HTR-8/SVneo (cell line): Measurements from ENCODE around the gene DDX1.
"Not testable (repeated sequence)": the region's sequence is repeated elsewhere in the genome, so short reads cannot be mapped to it uniquely, and the experiment has no call there.

Experiments
- DNase-seq: peaks from one replicate; pipeline ENCODE4 v3.0.0; 2011; ENCODE audit warnings: low spot score, mixed read lengths; ENCODE audit not compliant: insufficient read length
- FAIRE-seq: peaks from 2 replicates; lab custom pipeline; 2011; peaks lifted over from hg19 to GRCh38; lab: Jason Lieb, UNC

The DDX1 gene

DNA sequence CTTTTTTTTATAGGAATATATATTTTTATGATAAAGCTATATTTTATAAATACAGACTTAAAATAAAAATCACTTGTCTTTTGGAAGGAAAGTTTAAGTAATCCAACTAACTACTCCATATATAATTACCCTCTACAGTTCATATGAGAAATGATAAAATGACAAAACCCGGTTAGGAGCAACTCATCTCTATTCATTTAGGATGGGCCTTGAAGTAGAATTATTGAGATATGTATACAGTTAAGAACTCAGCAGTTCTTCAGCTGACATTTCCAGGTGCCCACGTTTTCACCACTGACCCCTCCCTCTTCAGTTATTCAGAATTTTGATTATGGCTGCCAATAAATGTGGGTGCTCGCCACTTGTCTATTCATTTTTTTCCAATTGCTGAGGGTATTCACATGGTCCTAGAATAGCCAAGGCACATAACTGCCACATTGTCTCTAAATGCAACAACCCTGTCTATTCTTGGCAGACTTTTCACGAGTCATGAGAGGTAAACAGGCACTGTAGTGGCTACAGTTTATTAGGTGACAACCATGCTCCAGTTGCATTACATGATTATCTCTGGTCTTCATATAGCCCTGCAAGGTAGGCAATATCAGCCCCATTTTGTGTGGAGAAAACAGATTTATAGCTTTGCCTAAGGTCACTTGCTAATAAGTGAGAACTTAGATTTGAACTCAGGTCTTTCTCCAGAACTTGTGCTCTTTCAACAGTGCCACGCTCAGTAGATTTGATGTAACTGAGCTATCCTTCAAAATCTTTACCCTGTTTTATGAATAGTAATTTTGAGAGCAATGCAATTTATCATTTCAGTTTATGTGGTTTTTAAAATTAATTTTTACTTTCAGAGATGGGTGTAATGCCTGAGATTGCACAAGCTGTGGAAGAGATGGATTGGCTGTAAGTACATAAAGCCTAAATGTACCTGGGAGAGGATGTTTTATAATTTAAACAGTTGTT, 2.9 kb downstream of the DDX1 start:
- DNase-seq (no peak), FAIRE-seq (no peak)

DNA sequence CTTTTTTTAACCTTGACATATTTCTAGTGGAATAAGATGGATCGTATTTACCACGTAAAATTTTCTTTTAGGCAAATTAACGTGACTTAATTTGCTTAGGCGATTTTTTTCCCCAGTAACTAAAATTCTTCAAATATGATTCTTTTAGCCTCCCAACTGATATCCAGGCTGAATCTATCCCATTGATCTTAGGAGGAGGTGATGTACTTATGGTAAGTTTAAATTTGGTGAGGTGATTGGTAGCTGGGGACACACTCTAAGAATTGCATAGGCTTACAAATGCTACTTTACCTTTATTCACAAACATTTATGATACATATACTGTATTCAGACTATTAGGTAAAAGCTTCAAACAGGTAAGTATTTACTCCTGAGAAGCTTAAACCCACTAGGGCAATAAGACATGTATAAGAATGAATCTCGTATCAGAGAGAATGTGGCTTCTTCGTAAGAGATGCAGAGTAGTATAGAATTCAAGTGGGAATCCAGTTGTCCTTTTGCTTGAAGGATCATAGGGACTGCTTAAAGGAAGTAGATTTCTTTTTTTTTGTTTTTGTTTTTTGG, 3.8 kb downstream of the DDX1 start:
- no peak for DNase-seq
- FAIRE-seq = no peak

DNA sequence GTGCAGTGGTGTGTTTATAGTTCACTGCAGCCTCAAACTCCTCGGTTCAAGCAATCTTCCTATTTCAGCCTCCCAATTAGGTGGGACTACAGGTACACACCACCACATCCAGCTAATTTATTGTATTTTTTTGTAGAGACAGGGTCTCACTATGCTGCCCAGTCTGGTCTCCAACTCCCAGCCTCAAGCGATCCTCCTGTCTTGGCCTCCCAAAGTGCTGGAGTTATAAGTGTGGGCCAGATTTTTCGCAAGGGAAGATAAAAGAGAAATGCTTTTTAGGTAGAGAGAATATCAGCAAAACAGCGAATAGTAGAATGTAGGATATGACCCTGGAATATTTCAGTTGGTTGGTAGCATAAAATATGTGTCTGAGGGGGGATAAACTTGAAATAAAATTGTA, 4.3 kb downstream of the DDX1 start:
- FAIRE-seq = no peak
- no peak for DNase-seq

DNA sequence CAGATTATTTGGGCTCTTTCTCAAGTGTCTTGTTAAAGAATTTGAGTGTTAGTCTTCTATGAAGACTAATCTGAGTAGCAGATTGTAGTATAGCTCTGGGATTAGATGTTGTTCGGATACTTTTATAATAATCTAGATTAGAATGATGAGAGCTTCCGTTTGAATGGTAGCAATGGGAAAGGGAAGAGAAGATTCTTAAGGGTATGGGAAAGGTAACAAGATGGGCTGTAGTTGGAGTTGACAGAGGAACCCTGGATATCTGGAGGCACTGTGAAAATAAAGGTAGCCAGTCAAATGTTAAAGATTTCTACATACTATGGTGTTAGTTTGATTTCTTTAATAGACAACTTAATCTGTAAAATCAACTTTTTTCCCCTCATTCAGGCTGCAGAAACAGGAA, 4.7 kb downstream of the DDX1 start:
- FAIRE-seq (no peak), DNase-seq (no peak)

DNA sequence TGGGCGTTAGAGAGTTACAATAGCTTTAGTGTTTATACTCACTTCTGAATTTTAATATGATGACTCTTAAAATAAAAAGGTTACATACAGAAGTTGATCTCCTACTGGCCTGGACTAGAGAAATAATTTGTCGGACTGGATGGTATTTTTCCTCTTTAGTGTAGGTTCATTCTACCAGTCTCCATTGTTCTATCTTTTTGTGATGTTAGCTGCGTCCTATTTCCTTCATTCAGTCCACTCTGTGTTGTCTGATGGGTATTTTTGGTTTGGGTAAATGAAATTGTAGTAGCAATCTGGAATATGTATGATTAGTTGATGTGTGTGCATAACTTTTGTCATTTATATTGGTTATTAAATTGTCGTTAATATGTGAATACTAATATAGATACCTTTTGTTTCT, 5.3 kb downstream of the DDX1 start:
- DNase-seq = no peak
- no peak for FAIRE-seq

DNA sequence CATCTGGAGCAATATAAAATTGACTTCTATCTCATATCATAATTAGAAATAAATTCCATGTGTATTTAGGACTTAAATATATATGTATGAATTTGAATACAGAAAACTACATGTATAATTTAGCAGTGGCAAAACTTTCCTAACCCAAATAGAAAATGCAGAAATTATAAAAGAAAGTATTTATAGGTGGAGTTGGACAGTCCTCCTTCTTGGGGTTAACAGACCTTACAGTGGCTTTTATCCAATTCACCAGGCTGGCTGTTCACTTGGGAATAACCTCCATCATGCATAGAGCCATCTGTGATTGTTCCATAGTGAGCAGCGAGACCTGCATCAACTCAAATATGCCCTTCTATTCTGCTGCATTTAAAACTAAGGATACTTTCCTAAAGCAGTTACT, 8.3 kb downstream of the DDX1 start:
- no peak for FAIRE-seq
- no peak for DNase-seq

DNA sequence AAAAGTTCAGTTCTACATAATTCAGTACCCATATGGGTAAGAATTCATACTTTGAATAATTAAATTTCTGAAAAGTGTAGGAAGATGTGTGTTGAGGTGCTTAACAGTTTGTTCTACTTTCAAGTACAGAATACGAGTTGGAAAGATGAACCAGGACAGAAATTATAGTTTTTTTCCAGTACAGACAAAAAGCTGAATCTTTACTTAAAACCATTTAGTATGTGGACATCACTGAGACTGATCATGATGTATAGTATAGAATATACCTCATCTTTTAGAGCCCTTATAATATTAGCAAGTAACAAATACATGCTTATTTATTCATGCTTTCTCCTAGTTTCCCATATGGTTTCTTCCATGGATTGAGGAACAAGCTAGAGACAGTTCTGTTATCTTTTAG, 10.0 kb downstream of the DDX1 start:
- FAIRE-seq = no peak
- DNase-seq = no peak

DNA sequence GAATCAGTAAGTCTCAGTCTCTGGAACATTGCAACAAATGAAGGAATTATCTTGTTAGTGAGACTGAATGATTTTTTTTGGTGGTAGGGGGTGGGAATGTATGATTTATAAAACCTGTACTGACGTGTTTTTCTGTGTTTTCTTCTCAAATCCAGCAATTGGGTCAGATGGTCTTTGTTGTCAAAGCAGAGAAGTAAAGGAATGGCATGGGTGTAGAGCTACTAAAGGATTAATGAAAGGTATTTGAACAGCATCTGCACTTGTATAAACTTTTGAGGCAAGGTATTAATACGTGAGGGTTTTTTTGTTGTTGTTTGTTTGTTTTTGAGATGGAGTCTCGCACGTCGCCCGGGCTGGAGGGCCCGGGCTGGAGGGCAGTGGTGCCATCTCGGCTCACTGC, 10.7 kb downstream of the DDX1 start:
- no peak for DNase-seq
- no peak for FAIRE-seq

DNA sequence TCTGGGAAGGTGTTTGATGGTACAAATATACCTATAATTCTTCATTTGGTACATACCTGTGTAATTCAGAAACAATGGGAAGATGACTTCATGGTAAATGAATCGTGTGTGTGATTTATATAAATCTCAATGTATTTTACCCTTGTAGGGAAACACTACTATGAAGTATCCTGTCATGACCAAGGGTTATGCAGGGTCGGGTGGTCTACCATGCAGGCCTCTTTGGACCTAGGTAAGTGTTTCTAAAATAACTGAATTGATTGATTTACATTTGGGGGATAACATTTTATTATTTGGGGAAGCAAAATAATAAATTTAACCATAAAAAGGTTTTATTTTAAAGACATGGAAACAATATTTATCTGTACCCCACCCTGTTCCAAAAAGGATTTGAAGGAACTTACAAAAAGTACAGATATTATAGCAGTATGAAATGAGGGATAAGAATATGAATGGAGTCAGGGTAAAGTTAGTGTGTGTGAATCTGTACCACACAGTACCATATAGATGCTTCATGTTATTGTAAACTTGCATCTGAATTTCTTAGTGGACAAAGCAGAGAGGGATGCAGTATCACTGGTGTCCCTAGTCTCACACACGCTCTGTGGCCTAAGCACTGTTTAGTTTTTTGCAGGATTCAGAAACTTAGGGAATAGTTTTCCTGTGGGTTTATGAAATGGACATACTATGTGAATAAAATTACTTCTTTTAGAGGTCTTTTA, 11.5 kb downstream of the DDX1 start:
- FAIRE-seq (no peak), DNase-seq (no peak)

DNA sequence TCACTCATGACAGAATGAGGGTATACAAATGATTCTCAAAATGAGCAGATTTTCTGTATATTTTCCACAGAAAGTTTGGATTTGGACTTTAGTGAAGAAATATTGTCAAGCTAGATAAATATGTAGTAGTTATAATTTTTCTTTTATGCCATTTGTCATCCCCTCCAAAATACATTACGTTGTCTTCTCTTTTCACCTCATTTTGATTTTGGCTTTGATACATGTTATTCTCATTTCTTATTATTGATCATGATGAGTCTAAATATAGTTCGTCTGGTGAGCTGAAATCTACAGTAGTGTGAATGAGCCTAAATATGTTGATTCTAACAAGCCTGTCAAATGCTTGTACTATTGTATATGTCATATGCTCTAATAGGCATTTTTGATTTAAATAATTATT, 12.3 kb downstream of the DDX1 start:
- no peak for DNase-seq
- no peak for FAIRE-seq

DNA sequence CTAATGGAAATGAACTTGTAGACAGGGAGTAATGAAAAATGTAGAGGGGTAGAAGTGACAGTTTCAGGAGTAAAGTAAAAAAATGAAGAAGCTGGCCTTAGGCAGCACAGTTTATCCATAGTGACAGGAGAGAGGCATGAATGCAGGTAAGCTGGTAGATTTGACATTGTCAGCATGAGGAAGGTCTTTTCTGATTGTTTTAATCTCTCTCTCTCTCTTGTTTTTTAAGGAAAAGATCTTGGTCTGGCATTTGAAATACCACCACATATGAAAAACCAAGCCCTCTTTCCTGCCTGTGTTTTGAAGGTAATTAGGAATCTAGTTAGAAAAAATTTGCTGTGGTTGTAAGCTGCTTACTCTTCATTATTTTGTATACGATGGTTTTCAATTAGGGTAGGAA, 14.1 kb downstream of the DDX1 start:
- FAIRE-seq (no peak), DNase-seq (no peak)

DNA sequence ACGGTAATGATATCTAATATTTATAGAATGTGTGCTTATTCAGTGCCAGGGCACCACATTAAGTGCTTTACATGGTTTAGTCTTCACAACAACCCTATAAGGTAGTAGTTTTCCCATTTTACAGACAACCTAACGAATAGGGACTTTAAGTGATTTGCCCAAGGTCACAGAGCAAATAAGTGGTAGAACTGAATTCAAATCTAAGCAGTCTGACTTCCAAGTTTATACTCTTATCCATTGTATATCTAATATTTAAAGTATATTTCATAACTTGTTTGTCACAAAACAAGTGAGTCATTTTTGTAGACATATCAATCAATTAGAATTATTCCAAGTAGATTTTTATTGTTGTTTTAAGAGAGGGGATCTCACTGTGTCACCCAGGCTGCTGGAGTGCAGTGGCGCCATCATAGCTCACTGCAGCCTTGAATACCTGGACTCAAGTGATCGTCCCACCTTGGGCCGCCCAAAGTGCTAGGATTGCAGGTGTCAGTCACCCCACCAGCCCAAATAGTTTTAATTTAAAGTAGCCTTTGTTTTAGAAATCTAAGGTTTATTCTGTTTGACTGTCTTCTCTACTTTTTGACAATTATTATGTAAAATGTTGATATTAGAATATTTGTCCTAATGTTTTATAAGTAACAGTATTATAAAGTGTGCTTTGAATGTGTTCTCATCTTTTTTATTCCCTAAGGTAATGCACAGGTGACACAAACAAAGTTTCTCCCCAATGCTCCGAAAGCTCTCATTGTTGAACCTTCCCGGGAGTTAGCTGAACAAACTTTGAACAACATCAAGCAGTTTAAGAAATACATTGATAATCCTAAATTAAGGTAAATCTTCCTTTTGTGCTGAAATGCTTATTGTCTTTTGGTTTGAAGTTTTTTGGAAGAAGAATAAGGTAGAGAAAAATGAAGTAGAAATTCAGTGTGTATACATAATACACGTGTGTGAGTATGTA, 15.1 kb downstream of the DDX1 start:
- DNase-seq (no peak), FAIRE-seq (no peak)

DNA sequence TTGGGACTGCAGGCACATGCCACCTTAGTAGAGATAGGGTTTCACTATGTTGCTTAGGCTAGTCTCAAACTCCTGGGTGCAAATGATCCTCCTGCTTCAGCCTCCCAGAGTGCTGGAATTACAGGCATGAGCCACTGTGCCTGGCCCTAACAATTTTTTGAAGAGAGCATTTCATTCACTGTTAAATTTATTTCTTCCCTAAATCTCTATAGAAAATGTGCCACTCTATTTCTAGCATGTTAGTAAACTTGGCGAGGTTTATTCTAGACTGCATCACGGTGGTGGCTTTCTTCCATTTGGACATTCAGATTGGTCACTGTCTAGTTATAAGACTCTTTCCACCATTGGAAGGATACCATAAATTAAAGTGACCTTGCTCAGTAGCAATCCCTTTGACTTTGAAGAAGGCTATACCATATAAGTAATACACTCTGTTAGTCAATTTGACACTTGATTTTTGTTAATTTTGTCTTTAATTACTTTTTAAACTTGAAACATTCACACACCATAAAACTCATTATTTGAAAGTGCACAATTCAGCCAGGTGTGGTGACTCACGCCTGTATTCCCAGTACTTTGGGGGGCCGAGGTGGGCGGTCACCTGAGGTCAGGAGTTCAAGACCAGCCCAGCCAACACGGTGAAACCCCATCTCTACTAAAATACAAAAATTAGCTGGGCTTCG, 16.2 kb downstream of the DDX1 start:
- FAIRE-seq = no peak
- DNase-seq = no peak

DNA sequence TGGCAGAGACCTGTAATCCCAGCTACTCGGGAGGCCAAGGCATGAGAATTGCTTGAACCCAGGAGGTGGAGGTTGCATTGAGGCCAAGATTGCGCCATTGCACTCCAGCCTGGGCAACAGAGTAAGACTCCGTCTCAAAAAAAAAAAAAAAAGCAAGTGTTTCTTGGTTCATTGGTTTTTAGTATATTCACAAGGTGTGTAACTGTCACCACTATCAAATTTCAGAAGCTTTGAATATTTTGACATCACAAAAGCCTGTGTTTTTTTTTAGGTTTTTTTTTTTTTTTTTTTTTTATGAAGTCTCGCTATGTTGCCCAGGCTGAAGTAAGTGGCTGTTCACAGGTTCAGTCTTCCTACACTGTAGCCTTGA, 16.7 kb downstream of the DDX1 start:
- FAIRE-seq (no peak), DNase-seq (no peak)

DNA sequence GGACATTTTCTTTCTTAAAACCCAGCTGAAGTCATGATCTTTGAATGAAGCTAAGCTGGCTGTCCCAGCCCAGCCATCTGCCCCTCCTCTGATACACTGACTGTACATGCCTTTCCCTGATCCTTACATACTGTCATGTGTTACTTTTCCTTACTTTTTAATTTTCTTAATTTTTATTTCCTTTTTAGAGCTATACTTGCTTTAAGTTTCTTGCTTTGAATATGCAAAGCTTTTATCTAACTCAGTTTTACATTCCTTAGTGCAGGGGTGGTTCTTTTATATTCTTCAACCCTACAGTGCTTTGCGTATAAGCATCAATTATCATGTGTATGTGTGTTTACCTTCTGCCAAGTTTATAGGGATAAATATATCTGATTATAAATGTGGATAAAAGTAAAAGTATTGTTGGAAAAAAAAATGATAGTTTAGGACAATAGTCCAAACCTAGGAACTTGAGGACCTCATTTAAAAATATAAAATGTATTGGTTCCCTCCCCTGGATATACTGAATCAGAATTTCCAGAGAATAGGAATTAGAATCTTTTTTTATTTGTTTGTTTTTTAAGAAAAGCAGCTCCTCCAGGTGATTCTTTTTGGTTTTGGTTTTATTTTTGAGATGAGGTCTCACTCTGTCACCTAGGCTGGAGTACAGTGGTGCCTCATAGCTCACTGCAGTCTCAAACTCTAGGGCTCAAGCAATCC, 17.8 kb downstream of the DDX1 start:
- DNase-seq (no peak), FAIRE-seq (no peak)

DNA sequence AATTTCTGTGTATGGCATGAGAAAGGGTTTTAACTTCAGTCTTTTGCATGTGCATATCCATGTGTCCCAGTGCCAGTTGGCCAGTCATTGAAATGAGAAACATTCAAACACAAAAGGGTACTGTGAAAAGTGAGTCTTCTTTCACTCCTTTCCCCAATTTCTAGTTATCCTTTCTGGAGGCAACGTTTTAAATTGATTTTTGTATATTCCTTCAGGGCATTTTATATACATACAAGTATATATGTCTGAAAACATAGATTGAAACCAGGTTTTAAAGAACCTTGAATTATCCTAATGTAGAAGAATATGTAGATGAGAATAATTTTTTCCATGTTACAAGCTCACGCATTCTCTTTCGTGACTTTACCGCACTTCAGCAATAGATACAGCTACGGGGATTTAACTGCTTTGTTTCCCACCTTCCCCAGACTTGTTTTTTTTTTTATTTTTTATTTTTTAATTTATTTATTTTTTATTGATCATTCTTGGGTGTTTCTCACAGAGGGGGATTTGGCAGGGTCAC, 18.8 kb downstream of the DDX1 start:
- no peak for FAIRE-seq
- no peak for DNase-seq

DNA sequence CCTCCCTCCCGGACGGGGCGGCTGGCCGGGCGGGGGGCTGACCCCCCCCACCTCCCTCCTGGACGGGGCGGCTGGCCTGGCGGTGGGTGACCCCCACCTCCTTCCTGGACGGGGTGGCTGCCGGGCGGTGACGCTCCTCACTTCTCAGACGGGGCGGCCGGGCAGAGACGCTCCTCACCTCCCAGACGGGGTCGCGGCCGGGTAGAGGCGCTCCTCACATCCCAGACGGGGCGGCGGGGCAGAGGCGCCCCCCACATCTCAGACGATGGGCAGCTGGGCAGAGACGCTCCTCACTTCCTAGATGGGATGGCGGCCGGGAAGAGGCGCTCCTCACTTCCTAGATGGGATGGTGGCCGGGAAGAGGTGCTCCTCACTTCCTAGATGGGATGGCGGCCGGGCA, 20.4 kb downstream of the DDX1 start:
- DNase-seq, FAIRE-seq: not testable (repeated sequence)

DNA sequence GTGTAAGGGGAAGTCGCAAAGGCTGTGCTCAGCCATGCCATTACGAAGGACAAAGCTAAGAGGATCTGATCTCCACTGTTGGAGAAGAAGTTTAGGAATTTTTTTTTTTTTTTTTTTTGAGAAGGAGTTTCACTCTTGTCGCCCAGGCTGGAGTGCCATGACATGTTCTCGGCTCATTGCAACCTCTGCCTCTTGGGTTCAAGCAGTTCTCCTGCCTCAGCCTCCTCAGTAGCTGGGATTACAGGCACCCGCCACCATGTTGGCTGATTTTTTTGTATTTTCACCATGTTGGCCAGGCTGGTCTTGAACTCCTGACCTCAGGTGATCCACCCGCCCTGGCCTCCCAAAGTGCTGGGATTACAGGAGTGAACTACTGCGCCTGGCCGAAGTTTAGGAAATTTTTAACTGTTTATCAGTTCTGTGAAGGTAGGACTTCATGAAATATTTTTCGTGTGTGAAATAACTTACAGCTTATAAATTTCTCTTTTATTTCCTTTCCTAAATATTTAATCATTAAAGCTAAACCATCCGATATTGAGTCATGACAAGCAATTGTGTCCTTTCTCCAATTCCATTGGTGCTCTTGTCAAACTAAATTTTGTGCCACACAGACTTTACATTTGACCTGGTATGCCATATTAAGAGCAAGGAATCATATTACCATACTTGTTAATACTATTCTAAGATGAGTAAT, 22.2 kb downstream of the DDX1 start:
- DNase-seq = no peak
- FAIRE-seq = no peak
